ENCODE results near the gene MADD. TPM values are rescaled to one million over a fixed set of nuclear protein-coding genes. Genes with fewer than 3 reads are reported as not detected.

The MADD gene
- total and polyA plus RNA-seq, 10 of the 15 experiments (the other 5 are each of a cell fraction or from before 2014, with no cell fraction given), result 0.47 to 35.4 (median 17.6) TPM

DNA sequence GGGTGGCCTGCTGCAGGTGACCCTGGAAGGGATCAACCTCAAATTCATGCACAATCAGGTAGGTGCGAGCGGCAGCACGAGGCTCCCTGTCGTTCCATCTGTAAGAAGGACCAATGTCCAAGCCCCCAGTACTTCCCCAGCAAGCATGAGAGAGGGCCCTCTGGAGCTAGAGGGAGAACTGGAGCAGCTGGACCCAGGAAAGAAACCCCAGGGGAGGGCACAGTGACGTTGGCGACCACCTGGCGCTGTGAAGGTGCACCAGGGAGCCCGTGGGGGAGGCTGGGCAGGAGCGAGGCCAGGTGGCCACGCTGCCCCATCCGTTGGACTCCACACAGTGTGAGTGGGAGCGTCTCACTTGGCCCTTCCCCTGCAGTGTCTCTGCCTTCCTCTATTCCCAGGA is 54.6 kb downstream of the MADD start:
- peaks cover 12% of the 10 kb centered on the region for H3K4me1 ChIP-seq (ENCODE audit: control insufficient read depth, insufficient read depth, low read length)
- CTCF ChIA-PET, result no interaction called here
- in situ Hi-C loops (cut with MboI) (no loop called here), intact Hi-C loops (cut with micrococcal nuclease; ENCODE audit: unreplicated experiment) (loop anchor here (10.0 kb wide), 1 partner anchor 80 kb away; the partner anchor contains the start of gene SLC39A13)
- H4K20me1 ChIP-seq (ENCODE audit: control insufficient read depth, insufficient read depth), result no peaks in the 10 kb centered on the region
- no peaks in the 10 kb centered on the region for H3K79me2 ChIP-seq (ENCODE audit: control insufficient read depth, insufficient read depth, low read length)
- no peak overlapping the region for H3K9ac ChIP-seq (ENCODE audit: control insufficient read depth, insufficient read depth, low read length)
- WGBS (ENCODE audit: insufficient coverage, insufficient replicate concordance, low lambda C conversion rate, missing lambda C conversion rate), result 97% methylated on average over 12 of the region's 12 CpGs
- no peaks in the 10 kb centered on the region for H3K27me3 ChIP-seq (replicated peaks in 1 of 2; ENCODE audit: control insufficient read depth in 2 of 2, insufficient read depth in 2 of 2, low read length in 1 of 2)
- H3K4me3 ChIP-seq, result no peak overlapping the region
- DNase-seq (ENCODE audit: low read depth, low spot score) (no peak), FAIRE-seq (no peak), ATAC-seq (no peak)
- RAD21 ChIA-PET (ENCODE audit: unreplicated experiment), result no interaction called here
- POLR2A ChIA-PET, result no interaction called here
- H3K4me2 ChIP-seq (ENCODE audit: control insufficient read depth, insufficient read depth), result no peak overlapping the region
- BruUV-seq (replicated peaks), result no TSS peak
- no peaks in the 10 kb centered on the region for H3K9me3 ChIP-seq (replicated peaks; ENCODE audit: control insufficient read depth, insufficient read depth, low read length)
- no peak overlapping the region for H3K27ac ChIP-seq (ENCODE audit: control insufficient read depth, insufficient read depth)
- SMC1A ChIA-PET (ENCODE audit: uncharacterized antibody, unreplicated experiment), result interaction anchor here (0.6 kb wide), 1 partner anchor 129 kb away, joined by 3 read pairs; no protein-coding TSS in a partner anchor
- no peak overlapping the region for H2AFZ ChIP-seq (ENCODE audit: control insufficient read depth, low read depth, low read length)
- H3K36me3 ChIP-seq (ENCODE audit: control insufficient read depth in 2 of 2, insufficient read depth in 2 of 2, low read length in 1 of 2), result peaks cover 13 to 16% of the 10 kb centered on the region in 2 experiments; a peak in 3 of 4 replicates
- no peak for TF ChIP-seq TAF1 (IDR thresholded peaks at IDR 0.05; ENCODE audit: borderline replicate concordance, low read depth, low read length)
- TF ChIP-seq YY1 (IDR thresholded peaks at IDR 0.05; ENCODE audit: low read depth, low read length), result no peak
- TF ChIP-seq EED (IDR thresholded peaks at IDR 0.05; ENCODE audit: low read depth), result no peak
- no peak for TF ChIP-seq IKZF2 (IDR thresholded peaks at IDR 0.05)
- TF ChIP-seq, protein P1, sequence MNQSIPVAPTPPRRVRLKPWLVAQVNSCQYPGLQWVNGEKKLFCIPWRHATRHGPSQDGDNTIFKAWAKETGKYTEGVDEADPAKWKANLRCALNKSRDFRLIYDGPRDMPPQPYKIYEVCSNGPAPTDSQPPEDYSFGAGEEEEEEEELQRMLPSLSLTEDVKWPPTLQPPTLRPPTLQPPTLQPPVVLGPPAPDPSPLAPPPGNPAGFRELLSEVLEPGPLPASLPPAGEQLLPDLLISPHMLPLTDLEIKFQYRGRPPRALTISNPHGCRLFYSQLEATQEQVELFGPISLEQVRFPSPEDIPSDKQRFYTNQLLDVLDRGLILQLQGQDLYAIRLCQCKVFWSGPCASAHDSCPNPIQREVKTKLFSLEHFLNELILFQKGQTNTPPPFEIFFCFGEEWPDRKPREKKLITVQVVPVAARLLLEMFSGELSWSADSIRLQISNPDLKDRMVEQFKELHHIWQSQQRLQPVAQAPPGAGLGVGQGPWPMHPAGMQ (IDR thresholded peaks at IDR 0.05; ENCODE audit: borderline replicate concordance), result no peak
- no peak for TF ChIP-seq ESRRA (IDR thresholded peaks at IDR 0.05; ENCODE audit: low read length)
- TF ChIP-seq BMI1 (IDR thresholded peaks at IDR 0.05; ENCODE audit: borderline replicate concordance), result no peak
- TF ChIP-seq KDM1A (IDR thresholded peaks at IDR 0.05; ENCODE audit: borderline replicate concordance), result no peak
- no peak for TF ChIP-seq CEBPB (IDR thresholded peaks at IDR 0.05; ENCODE audit: borderline replicate concordance in 1 of 2, low read depth in 2 of 2, low read length in 2 of 2)
- no peak for TF ChIP-seq CHD1 (IDR thresholded peaks at IDR 0.05; ENCODE audit: low read depth, low read length)
- no peak for TF ChIP-seq TARDBP (IDR thresholded peaks at IDR 0.05; ENCODE audit: borderline replicate concordance)
- no peak for TF ChIP-seq ETV6 (conservative IDR thresholded peaks at IDR 0.05 in 1 of 2, IDR thresholded peaks at IDR 0.05 in 1 of 2; ENCODE audit: borderline replicate concordance in 1 of 2, low read depth in 1 of 2)
- TF ChIP-seq, protein P2, sequence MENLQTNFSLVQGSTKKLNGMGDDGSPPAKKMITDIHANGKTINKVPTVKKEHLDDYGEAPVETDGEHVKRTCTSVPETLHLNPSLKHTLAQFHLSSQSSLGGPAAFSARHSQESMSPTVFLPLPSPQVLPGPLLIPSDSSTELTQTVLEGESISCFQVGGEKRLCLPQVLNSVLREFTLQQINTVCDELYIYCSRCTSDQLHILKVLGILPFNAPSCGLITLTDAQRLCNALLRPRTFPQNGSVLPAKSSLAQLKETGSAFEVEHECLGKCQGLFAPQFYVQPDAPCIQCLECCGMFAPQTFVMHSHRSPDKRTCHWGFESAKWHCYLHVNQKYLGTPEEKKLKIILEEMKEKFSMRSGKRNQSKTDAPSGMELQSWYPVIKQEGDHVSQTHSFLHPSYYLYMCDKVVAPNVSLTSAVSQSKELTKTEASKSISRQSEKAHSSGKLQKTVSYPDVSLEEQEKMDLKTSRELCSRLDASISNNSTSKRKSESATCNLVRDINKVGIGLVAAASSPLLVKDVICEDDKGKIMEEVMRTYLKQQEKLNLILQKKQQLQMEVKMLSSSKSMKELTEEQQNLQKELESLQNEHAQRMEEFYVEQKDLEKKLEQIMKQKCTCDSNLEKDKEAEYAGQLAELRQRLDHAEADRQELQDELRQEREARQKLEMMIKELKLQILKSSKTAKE (IDR thresholded peaks at IDR 0.05; ENCODE audit: low read depth, poor library complexity, severe bottlenecking), result no peak
- TF ChIP-seq, protein P3, sequence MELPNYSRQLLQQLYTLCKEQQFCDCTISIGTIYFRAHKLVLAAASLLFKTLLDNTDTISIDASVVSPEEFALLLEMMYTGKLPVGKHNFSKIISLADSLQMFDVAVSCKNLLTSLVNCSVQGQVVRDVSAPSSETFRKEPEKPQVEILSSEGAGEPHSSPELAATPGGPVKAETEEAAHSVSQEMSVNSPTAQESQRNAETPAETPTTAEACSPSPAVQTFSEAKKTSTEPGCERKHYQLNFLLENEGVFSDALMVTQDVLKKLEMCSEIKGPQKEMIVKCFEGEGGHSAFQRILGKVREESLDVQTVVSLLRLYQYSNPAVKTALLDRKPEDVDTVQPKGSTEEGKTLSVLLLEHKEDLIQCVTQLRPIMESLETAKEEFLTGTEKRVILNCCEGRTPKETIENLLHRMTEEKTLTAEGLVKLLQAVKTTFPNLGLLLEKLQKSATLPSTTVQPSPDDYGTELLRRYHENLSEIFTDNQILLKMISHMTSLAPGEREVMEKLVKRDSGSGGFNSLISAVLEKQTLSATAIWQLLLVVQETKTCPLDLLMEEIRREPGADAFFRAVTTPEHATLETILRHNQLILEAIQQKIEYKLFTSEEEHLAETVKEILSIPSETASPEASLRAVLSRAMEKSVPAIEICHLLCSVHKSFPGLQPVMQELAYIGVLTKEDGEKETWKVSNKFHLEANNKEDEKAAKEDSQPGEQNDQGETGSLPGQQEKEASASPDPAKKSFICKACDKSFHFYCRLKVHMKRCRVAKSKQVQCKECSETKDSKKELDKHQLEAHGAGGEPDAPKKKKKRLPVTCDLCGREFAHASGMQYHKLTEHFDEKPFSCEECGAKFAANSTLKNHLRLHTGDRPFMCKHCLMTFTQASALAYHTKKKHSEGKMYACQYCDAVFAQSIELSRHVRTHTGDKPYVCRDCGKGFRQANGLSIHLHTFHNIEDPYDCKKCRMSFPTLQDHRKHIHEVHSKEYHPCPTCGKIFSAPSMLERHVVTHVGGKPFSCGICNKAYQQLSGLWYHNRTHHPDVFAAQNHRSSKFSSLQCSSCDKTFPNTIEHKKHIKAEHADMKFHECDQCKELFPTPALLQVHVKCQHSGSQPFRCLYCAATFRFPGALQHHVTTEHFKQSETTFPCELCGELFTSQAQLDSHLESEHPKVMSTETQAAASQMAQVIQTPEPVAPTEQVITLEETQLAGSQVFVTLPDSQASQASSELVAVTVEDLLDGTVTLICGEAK (IDR thresholded peaks at IDR 0.05; ENCODE audit: borderline replicate concordance), result no peak
- TF ChIP-seq RELA (IDR thresholded peaks at IDR 0.05; ENCODE audit: borderline replicate concordance, partially characterized antibody), result no peak
- TF ChIP-seq POLR2A (IDR thresholded peaks at IDR 0.05; ENCODE audit: low read depth, low read length), result no peak
- no peak for TF ChIP-seq SMAD1 (IDR thresholded peaks at IDR 0.05; ENCODE audit: low read depth, partially characterized antibody)

All from GM12878 (cell line).